GM21528 (cell line): ENCODE measurements around the gene CCDC116.
"Not testable (repeated sequence)": the region's sequence is repeated elsewhere in the genome, so short reads cannot be mapped to it uniquely, and the experiment has no call there.

Experiments
- ATAC-seq: cut with Tn5 transposase; IDR thresholded peaks from one replicate; pipeline ENCODE4 v1.9.1; 2021; ENCODE audit warnings: mild to moderate bottlenecking, moderate library complexity; ENCODE audit not compliant: unreplicated experiment, low FRiP score

Gene CCDC116

DNA sequence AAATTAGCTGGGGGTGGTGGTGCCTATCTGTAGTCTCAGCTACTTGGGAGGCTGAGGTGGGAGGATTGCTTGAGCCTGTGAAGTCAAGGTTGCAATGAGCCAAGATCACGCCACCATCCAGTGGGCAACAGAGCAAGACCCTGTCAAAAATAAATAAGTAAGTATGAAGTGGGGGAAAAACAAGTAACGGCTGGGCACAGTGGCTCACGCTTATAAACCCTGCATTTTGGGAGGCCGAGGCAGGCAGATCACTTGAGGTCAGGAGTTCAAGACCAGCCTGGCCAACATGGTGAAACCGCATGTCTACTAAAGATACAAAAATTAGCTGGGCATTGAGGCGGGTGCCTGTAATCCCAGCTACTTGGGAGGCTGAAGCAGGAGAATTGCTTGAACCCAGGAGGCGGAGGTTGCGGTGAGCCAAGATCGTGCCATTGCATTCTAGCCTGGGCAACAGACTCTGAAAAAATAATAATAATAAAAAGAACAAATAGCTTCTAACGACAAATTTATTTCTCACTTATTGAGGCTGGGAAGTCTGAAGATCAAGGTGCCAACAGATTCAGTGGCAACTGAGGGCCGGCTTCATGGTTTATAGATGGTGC lies 22.9 kb upstream of the CCDC116 start:
- ATAC-seq = not testable (repeated sequence)

DNA sequence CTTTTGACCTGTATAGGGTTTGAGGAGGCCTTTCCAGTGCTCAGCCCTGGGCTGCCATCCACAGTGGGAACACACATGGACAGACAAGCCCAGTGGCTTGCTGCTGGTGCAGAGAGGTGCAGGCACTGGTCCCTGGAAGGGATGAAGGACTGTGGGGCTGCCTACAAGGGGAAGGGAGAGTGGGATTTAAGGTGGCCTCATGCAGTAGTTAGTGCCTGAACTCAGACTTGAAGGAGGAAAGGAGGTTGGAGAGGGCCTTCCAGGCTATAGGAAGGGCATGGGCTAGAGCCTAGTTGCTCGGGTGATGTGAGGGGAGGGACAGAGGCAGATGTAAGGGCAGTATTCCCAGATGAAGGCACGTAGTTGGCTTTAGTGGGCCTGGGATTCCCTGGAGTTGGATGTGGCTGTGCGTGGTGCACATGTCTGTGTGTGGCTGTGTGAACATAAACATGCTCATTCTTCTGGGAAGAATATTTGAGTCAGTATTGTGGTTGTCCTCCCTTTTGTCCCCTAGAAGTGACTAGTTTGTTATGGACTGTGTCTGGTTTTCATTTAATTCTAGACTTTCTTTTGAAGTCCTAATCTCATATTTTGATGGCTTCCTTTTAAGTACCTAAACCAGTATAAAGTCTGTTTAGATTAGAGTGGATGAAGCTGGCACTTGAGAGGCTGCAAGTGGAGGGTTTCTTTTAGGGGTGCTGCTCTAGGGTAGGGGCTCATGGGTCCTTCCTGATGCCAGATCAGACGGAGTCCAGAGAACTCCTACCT lies 21.2 kb upstream of the CCDC116 start:
- no peak for ATAC-seq

DNA sequence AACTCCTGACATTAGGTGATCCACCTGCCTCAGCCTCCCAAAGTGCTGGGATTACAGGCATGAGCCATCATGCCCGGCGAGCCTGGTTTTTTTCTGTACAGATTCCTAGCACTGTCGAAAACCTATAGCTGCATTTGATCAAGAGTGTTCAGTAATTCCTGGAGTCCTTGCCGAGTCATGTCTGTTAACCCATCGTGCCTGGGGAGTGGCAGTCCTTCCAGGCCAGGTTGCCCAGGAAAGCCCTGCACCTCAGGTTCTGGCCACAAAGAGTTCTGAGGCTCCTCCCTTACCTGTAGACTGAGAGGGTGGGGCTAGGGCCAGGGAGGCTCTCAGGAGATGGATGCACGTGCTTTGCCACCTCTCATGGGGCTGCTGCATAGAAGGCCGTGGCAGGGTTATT lies 19.7 kb upstream of the CCDC116 start:
- no peak for ATAC-seq

DNA sequence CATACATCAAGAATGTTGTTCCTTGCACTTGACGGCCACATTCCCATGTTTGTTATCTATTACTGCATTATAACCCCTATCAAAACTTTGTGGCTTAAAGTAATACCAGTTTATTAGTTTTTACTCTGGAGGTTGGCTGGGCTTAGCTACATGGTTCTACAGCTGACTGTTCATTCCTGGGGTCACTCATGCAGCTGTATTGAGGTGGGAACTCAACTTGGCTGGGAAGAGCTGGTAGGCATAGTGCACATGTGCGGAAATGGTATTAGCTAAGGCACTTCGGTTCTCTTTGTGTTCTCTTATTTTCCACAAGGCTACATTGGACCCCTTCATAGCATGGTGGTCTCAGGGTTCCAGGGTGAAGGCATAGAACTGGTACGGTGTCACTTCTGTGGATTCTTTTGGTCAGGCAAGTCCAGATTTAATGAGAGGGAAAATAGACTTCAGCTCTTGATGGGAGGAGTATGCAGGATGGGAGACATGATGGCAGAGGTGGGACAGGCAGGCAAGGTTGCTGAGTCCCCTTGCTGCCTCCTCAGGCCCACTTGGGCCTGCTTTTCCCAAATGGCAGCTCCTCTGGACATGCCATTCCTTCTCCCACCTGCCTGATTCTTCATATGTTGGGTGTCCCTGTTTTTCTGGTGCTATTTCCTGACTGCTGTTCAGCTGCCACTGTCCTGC lies 18.9 kb upstream of the CCDC116 start:
- ATAC-seq = no peak

DNA sequence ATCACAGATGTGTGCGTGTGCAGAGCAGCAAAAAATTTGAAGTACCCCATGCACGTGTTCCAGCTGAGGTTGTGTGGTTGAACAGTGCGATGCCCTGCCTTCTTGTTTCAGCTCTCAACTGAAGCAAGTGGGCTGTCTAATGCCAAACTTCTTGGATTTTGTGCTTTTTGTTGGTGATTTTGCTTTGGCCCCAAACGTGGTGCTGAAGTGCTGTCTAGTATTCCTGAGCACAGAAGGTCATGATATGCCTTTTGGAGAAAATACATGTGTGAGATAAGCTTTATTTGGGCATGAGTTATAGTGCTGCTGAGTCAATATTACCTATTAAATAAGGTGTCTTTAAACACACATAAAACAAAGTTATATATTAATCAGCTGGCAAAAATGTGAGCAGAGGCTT lies 16.8 kb upstream of the CCDC116 start:
- ATAC-seq = no peak

DNA sequence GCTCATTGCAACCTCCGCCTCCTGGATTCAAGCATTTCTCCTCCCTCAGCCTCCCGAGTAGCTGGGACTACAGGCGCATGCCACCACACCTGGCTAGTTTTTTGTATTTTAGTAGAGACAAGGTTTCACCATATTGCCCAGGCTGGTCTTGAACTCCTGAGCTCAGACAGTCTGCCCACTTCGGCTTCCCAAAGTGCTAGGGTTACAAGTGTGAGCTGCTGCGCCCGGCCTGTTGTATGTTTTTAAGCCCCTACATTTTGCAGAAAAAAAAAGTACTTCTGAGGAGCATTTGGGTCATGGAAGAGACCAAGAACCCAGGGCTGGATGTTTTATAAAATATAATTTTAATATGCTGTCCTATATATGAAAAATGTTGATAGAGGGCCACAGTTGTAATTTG lies 15.2 kb upstream of the CCDC116 start:
- ATAC-seq = not testable (repeated sequence)

DNA sequence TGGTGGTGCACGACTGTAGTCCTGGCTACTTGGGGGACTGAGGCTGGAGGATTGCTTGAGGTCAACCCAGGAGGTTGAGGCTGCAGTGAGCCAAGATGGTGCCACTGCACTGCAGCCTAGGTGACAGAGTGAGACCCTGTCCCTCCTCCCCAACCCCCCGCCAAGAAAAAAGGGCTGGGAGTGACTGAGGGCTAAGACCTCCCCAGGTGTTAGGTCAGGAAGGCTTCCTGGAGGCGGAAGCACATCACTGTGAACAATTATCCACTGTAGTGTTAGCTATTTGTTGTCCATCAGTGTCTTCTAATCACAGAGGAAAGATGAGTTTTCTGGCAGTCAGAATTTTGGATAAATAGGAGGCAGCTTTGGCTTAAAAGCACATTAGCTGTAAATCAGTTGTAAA lies 11.5 kb upstream of the CCDC116 start:
- no peak for ATAC-seq

DNA sequence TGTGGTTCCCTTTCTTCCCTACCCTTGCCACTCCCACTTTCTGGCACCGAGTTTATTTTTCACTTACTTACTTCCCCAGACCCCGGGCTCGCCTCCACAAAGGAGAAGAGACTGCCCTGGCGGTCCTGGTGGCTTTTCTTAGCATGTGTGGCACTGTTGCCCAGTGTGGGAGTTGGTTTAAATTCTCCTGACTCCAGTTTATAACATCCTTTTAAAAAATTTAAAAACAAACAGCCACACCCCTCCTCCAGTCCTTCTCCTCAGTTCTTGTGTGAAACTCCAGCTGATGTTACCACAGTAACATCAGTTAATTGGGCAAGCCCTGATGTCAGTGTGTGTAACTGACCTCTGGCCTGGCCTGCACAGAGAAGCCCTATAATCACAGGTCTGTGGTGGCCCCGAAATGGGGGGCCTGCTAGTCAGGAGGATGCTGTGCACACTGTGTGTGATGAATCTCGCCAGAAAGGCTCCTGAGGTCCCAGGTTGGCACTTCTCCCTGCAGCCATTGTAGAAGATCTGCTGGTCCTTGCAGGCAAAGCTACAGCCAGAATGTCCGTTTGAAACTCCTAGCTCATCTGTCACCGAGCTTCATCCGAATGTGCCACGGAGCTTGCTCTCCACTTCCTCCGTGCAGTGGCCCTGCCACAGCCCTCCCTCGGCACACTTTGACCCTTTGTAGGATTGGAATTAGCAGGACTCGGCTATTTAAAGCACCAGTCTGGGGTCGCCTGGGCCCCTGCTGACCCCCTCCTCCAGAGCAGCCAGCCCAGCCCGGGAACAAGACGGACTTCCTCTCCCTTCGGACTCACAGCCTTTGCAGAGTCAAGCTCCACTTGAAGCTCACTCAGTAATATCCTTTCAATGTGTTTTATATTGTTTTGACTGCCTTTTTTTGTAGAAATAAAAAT lies 10.3 kb upstream of the CCDC116 start:
- ATAC-seq = no peak

DNA sequence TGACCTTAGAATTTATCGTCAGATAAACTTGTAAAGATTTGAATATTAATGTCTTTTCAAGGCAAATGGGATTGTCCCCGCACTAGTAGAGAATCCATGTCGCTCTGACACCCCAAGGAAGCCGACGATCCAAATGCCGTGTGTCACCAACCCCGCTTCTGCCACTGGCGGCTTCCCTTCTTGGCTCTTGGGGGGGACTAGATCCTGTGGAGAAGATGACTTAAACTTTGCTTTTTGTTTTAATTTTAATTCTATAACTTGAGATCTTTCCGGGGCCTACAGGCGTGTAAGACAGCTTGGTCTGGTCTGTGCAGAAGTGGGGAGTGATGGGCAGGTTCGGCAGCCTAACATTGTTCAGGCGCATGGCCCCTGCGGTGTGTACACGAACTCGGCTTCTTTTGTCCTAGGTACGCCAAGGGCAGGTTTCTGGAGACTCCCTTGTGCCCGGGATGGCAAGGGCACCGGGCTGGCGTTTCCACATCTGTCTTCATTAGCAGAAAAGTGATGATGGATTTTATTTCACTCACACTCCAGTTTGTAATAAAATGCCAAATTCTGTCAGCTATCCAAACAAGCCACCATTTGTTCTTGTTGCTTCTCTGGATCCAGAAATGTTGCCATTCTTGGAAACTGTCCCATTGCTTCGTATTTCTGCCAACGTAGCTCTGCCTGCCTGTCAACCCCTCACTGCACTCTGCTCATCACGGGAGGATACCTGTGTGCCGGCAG lies 9.5 kb upstream of the CCDC116 start:
- ATAC-seq = no peak

DNA sequence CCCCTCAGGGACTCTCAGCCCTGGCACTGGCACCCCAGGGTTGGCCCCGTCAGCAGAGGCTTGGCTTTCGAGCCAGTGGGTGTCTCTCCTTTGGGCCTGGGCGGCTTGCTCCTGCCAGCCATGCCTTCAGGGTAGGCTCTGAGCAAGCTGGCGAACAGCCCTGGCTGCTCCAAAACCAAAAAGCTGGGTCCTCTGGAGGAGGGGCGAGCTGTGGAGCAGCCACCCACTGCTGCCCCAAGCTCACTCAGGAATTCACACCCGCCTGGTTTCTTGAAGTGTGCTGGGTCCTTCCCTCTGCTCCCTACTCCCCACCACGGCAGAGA lies 9.0 kb upstream of the CCDC116 start:
- no peak for ATAC-seq

DNA sequence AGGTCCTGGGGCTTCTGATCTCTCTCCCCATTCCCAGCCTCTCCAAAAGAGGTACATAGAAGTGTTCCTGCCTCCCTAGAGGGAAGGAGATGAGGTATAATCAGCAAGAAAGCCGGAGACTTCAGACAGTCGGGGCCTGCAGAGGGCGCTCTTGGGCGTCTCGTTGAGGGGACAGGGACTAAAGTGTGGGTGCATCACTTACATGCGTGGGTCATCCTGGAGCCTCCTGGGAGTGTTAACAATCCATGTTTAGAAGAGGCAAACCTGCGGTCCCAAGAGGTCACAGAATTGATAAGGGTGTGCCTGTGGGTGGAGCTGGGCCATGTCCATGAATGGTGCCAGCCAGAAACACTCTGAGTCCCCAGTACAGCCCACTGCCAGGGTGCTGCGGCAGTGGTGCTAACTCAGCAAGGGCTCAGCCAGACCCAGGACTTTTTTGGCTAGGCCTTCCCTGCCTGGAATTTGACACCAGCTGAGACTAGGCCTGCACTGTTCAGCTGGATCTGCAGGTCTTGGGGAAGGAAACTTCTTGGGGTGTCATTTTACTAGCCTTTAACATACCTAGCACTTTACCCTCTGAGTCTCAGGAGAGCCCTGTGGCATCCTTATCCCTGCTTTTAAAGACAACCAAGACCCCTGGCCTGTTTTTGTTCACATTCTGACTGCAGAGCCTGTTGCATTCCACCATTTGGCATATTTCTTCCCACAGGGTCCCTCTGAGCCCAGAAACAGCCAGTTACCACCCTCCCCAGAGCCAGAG lies 8.3 kb upstream of the CCDC116 start:
- ATAC-seq = no peak

DNA sequence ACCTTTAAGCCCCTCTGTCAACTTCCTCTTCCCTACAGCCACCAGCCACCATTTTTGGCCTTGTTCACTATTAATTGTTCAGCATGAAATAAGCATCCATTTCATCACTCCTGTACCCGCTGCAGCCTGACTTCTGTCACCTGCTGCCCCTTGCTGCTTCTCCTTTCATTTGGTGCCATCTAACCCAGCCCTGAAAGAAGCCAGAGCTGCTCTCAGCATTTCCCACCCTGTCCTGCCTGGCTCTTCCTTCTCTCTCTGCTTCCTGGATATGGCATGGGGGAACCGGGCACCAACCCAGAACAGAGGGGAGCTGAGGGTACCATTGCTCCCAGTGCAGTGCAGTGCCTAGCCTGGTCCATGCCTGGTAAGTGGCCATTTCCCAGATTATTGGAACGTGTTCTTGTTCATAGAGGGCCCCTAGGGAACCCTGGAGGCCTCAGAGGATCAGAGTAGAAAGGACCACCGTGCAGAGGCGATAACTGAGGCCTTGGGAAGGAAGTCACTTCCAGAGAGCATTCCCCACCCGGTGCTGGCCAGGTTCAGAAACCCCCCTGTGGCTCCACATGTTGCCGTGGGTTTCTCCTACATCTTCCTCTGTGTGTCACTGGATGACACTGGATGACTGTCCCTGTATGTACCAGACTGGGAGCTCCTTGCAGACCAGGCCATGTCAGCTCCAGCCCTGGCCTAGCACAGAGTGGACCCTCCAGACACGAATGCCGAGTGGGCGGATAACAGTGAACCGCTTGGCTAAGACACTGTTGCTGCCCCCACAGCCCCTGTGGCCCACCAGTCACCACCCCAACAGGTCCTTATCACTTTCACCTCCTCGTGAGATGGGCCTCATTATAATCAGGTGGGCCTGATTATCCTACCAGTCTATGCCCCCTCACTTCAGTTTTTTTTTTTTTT lies 7.4 kb upstream of the CCDC116 start:
- no peak for ATAC-seq

DNA sequence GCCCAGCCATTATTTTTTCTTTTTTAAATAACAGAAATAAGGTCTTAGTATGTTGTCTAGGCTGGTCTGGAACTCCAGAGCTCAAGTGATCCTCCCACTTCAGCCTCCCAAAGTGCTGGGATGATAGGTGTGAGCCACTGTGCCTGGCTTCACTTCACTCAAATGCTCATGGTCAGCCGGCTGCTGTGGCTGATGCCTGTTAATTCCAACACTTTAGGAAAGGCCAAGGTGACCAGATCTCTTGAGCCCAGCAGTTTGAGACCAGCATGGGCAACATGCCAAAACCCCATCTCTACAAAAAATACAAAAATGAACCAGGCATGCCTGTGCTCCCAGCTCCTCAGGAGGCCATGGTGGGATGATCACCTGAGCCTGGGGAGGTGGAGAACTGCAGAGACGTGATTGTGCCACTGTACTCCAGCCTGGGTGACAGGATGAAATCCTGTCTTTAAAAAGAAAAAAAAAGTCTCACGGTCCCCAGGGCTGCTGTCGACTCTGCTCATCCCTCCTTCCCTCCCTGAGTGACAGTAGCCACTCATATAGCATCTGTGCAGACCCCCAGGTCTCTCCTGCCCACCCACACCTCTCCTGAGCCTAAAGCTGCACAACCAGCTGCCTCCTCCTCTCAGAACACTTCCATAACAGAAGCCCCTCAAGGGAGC lies 6.4 kb upstream of the CCDC116 start:
- no peak for ATAC-seq

DNA sequence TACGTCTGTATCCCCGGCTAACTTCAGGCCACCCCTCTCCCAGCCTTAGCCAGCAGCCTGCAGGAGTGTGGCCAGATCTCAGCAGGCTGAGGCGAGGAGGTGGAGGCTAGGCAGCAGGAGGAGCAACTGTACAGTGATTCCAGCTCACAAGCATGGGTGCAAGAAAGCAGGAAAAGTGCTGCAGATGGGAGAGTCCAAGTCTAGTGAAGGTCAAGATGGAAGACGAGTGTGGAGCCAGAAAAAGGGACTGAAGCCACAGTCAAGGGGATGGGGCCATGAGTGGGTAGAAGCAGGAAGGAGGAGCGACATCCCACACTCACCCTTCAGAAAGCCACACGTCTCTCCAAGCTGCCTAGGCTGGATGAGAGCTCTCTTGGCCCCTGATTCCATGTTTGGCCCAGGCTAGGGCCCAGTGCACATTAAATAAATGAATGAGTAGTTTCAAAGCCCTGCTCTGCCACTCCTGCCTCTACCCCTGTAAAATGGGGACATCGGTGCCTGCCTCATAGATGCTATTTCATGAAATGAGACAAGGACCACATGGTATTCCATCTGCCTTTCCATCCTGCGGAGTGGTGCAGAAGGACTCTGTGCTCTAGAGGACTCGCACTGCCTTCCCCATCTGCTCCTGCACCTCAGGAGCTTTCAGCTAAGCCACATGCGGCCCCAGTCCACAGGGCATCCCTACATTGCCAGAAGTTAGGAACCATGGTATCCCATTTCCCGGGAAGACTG lies 5.7 kb upstream of the CCDC116 start:
- no peak for ATAC-seq

DNA sequence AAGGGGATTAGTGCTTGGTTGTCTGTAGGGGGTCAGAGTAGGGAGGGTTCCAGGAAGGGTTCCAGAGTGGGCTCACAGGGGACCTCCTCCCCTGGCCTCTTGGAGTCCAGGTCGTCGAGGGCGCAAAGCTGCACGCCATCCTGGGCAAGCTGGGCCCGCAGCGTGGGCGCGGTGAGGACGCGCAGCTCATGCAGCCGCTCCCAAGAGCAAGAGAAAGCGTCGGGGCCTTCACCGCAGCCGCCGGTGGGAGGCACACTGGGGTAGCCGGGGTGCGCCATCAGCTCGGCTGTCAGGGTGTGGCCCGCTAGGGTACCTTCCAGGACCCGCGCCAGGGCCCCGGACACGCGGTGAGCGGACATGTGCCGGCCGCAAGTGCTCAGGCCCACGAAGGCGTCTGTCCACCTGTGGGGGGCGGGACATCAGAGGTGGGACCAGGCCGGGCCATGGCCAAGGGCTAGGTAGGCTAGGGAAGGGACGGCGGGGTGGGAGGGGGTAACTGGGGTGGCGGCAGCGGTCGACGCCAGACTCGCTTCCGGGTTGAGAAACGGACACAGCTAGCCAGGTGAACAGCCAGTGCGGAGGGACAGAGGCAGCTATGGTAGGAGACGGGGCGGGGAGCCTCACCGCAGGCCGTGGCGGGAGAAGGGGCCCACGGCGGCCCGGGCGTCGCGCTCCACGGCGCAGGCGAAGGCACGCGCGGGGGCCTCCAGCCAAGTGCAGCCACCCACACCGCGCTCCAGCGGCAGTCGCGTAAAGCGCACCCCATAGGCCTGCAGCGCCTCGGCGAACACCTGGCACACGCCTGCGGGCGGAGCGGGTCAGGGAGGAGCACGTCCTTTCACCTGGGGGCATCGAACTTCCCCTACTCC lies 3.9 kb upstream of the CCDC116 start:
- ATAC-seq = no peak
